ENCODE data around the gene TTC32. TPM values are rescaled to one million over a fixed set of nuclear protein-coding genes. Genes with fewer than 3 reads are reported as not detected.
A peak's percentile ranks its signal among the peaks of the same experiment; 100 is the strongest.
"Not testable (repeated sequence)": the region's sequence is repeated elsewhere in the genome, so short reads cannot be mapped to it uniquely, and the experiment has no call there.

The TTC32 gene
- total RNA-seq, 4 donors from 2014 or later: 10.8 to 42.6 (median 17.7) TPM

- H3K9me3 ChIP-seq; H3K27ac ChIP-seq; DNase-seq (ENCODE audit: low spot score in 2 of 2); H3K4me3 ChIP-seq; H3K4me1 ChIP-seq; H3K27me3 ChIP-seq: not testable (repeated sequence)
- peaks cover 14% of the 10 kb centered on the region for H3K36me3 ChIP-seq
- 75% methylated on average over 3 of the region's 3 CpGs for WGBS
Measured at GRCh38 chr2:19922188-19922587, 20.4 kb upstream of the TTC32 start.

GRCh38 chr2:19916385-19916950, 14.7 kb upstream of the TTC32 start:
- WGBS: 100% methylated on average over 2 of the region's 6 CpGs

DNA sequence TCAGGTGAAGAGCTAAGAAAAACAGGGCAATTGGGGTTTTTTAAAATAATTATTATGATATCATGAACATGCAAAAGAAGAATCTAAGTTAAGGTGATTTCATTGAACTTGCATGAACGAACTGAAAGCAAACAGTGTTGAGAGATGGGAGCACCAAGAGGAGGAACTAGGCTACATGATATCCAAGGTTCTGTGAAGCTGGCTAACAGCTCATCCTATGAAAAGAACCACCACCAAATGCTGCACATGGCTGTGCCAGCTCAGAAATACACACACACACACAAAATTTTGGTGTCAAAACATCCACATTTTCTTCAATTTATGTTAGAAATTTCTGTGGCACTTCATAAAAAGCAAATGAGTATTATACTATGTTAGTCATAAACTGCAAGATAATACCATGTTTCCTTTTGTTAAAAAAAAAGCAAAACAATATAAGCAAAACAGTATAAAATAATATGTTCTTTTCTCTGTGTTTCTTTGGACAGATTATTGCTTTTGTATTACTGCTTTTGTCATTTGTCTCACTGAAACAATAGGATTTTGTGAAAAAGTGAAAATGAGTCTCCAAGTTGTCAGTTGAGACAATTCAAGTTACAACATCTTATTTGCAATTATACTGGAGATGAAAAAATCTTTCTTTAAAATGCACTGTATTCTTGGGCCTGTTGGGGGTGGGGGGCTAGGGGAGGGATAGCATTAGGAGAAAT, 12.6 kb upstream of the TTC32 start:
- no peaks in the 10 kb centered on the region for H3K9me3 ChIP-seq
- WGBS: 79% methylated on average over 1 of the region's 1 CpG

More at GRCh38 chr2:19916385-19916950, 14.7 kb upstream of the TTC32 start:
- DNase-seq (ENCODE audit: low spot score in 2 of 2): no peak
- Histone ChIP-seq H3K4me3 (no peak overlapping the region), H3K27me3 (no peaks in the 10 kb centered on the region), H3K27ac (no peak overlapping the region), H3K4me1 (no peaks in the 10 kb centered on the region), H3K9me3 (no peaks in the 10 kb centered on the region), H3K36me3 (peaks cover 3% of the 10 kb centered on the region)
- TF ChIP-seq CTCF (IDR thresholded peaks at IDR 0.05): no peak
- TF ChIP-seq POLR2AphosphoS5 (IDR thresholded peaks at IDR 0.05): no peak
- no peak for TF ChIP-seq EP300 (IDR thresholded peaks at IDR 0.05)
- TF ChIP-seq POLR2A (IDR thresholded peaks at IDR 0.05): no peak

DNA sequence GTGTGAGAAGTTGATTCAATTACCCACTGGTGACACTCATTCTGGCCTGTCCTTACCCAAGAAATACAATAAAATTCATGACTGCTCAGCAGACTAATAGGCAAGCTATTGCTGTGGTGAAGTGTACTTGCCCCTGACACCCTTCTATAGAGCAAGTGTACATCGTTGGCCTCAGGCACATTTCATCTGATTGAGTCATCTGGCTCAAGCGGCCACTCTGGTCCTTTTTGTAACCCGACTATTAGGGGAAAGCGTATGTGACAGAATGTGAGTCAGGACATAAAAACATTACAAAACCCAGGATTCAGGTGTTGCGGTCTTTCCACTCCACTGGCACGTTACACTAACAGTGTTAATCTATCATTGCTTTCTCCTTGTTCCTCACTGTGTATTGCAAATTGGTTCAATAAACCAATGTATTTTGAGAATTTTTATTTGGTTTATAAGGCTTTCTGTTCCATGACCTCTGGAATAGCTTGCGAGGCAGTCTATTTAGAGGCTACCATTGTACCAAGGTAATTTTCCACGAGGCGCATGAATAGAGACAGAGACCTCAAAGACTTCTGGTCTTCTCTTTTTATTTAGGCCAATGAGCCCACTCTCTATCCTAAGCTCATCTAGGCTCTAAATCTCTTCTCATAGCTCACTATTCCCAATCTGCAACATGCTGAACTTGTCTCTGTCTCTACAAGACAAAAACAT, 10.2 kb upstream of the TTC32 start:
- H3K27ac ChIP-seq: no peak overlapping the region
- no peak for TF ChIP-seq POLR2AphosphoS5 (IDR thresholded peaks at IDR 0.05)
- no peak for TF ChIP-seq POLR2A (IDR thresholded peaks at IDR 0.05)
- no peak for TF ChIP-seq EP300 (IDR thresholded peaks at IDR 0.05)
- TF ChIP-seq CTCF (IDR thresholded peaks at IDR 0.05): no peak
- WGBS: 88% methylated on average over 9 of the region's 9 CpGs

More for the DNA sequence above, 12.6 kb upstream of the TTC32 start:
- H3K4me1 ChIP-seq: no peaks in the 10 kb centered on the region
- no peak overlapping the region for H3K4me3 ChIP-seq
- no peaks in the 10 kb centered on the region for H3K27me3 ChIP-seq
- H3K27ac ChIP-seq: no peak overlapping the region
- no peak for TF ChIP-seq CTCF (IDR thresholded peaks at IDR 0.05)
- peaks cover 3% of the 10 kb centered on the region for H3K36me3 ChIP-seq
- DNase-seq (ENCODE audit: low spot score in 2 of 2): no peak

DNA sequence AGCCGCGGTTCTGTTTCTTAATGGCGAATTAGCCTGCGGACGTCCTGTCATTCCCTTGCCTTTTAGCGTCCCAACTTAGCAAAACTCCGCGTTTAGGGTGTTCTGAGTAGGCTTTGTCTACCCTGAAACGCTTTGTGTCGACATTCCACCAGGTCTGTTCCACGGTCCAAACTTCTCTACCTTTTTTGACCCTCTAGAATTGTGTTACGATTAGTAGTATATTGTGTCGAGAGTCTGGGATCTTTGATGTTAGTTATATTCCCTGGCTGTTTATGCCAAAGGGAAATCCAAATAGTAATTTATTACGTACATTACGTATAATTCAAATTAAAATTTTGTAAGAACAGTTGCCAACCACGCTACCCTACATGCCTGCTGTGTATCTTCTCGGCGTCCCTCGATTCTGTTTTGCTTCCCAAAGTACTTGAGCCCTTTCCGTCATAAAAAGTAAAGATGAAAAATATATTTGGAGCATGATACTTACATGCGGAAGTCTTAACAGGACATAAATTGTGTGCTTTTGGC, 495 bp upstream of the TTC32 start:
- WGBS: under 1% methylated on average over 21 of the region's 21 CpGs
- H3K4me1 ChIP-seq: peaks cover 38% of the 10 kb centered on the region
- peak overlapping the region; percentile 57 for H3K4me3 ChIP-seq
- H3K36me3 ChIP-seq: no peaks in the 10 kb centered on the region
- H3K9me3 ChIP-seq: no peaks in the 10 kb centered on the region
- H3K27ac ChIP-seq: peak overlapping the region; percentile 85
- DNase-seq (ENCODE audit: low spot score in 2 of 2): no peak
- H3K27me3 ChIP-seq: no peaks in the 10 kb centered on the region
- TF ChIP-seq POLR2A (IDR thresholded peaks at IDR 0.05) (no peak), POLR2AphosphoS5 (IDR thresholded peaks at IDR 0.05) (no peak), EP300 (IDR thresholded peaks at IDR 0.05) (no peak), CTCF (IDR thresholded peaks at IDR 0.05) (no peak)

More for the DNA sequence above, 10.2 kb upstream of the TTC32 start:
- H3K9me3 ChIP-seq: no peaks in the 10 kb centered on the region
- no peaks in the 10 kb centered on the region for H3K27me3 ChIP-seq
- peaks cover 3% of the 10 kb centered on the region for H3K36me3 ChIP-seq
- no peak for DNase-seq (ENCODE audit: low spot score in 2 of 2)
- no peaks in the 10 kb centered on the region for H3K4me1 ChIP-seq
- no peak overlapping the region for H3K4me3 ChIP-seq

All from suprapubic skin (tissue), 4 donors.